Activated CD4-positive, alpha-beta T cell treated with anti-CD3 and anti-CD28 coated beads, Interleukin-2, amount 50 U/mL, for 48 hours (primary cell): ENCODE measurements around the gene SEC11A.
"Not testable (repeated sequence)": the region's sequence is repeated elsewhere in the genome, so short reads cannot be mapped to it uniquely, and the experiment has no call there.

Experiments
- DNase-seq, 2 experiments: peaks; one replicate each; pipeline ENCODE4 v3.0.0-alpha.2; 2020

The SEC11A gene

DNA sequence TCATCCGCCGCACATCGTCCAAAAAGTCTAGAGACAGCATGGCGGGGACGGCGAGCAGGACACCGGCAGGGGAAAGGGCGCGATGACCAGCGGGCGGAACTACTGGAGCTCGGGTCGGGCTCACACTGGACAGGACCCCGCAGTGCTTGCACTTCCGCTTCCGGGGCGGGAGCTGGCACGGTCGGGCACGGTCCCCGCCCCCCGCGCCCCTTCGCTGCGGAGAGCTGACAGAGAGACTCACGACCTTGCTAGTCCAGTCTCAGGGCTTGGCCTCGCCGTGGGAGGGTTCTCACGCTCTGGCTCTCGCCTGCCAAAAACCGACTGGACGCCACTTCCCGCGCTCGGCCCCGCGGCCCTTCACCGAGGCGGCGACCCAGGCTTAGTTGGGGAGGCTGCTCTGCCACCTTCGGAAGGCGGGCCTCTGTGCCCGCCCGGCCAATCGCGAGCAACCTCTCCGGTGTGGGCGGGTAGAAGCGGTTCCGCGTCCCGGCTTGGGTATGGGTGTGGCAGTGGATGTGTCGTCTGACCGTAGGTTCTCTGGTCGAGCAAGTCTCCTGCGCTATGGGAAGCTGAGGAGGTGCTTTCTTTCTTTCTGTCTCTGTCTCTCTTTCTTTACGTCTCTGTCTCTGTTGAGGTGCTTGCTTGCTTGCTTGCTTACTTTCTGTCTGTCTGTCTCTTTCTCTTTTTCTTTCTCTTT is at the start of gene SEC11A:
Gene SEC11A (minus strand): TSS at position 104 of the 697 bp plus-strand sequence. CDS start 64 bp downstream, at position 40.
- peak; percentile 91 to 94 for DNase-seq

DNA sequence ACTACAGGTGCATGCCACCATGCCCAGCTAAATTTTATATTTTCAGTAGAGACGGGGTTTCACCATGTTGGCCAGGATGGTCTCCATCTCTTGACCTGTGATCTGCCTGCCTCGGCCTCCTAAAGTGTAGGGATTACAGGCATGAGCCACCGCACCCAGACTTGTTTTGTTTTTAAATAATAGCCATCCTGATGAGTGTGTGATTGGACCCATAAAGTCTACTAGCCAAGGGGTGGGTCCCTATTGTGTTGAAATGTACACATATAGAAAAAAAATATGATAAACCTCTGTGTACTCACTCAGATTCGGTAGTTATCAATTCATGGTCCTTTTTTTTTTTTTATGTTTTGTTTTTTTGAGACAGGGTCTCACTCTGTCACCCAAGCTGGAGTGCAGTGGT is 49.7 kb upstream of the SEC11A start:
- no peak for DNase-seq

DNA sequence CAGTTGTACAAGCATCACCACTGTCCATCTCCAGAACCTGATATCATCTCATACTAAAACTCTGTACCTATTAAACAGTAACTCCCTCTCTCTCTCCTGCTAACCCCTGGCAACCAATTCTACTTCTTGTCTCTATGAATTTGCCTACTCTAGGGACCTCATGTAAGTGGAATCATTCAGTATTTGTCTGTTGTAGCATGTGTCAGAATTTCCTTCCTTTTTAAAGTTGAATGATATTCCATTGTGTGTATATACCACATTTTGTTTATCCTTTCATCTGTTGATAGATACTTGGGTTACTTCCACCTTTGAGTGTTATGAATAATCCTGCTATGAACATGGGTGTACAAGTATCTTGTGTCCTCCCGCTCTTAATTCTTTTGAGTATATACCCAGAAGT is 49.0 kb upstream of the SEC11A start:
- DNase-seq, result no peak

DNA sequence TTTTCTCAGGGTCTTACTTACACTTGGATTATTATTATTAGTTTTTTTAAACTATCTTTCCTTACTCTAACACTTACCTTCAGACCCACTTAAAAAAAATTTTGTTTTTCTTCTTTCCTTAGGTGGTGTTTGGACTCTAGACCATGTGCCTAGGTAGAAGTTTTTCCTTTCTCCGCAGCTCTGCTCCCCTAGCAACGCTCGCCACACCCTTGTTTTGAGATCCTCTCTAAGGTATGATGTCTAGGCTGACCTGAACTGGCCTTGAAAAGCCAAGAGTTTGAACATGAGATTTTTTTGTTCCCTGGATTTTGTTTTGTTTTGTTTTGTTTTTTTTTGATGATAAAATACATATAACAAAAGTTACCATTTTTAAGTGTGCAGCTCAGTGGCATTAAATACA is 48.6 kb upstream of the SEC11A start:
- no peak for DNase-seq

DNA sequence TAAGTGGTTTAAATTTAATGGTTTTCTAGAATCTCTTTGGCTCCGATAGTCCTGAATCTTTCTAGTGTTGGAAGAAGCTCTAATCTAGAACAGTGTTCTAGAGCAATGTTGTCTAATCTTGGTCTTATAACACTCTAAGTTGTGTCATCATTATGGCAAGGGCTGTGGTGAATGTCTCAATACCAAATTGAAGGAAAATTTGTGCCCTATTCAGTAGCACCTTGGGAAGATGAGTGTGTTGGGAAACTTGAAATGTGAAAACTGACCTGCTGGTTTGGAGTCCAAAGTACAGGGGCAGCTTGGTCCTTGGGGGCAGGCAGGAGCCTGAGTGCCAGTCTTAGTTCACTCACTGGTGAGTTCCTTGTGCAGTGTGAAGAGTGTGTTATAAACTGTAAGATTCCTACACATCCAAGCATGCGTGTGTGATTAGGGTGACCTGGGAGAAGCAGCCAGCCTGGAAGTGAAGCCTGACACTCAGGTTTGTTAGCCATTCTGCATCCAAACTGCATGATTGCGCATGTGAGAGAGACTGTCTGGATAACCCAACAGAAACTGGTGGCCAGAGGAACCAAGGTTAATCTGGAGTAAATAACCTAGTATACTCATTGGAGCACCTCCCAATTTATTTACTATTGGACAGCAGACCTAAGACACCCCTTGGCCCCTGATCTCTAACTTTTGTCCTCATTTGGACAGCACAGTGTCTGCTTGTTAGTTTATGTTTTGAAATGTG is 47.1 kb upstream of the SEC11A start:
- DNase-seq, result no peak

DNA sequence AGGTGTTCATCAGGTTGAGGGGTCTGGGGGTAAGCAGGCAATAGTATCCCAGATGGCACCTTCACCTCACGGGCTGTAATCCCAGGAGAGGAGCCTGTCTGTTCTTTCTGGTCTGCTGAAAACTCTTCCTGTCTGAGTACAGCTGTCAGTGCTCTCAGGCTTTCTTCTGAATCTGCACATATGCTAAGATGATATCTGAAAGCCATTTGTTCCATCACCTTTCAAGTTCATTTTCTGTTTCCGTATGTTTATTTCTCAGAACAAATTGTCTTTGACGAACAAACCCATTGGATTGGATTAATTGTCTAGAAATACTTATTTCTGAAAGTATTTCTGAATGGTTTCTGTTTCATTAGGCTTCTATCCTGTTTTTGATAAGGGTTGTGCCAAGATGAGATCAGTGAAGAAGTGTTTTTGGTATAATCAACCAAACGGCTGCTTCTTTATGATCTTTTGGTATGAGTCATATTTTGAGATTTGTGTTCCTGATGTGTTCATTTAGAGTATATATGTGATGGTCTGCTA is 45.7 kb upstream of the SEC11A start:
- DNase-seq, result no peak

DNA sequence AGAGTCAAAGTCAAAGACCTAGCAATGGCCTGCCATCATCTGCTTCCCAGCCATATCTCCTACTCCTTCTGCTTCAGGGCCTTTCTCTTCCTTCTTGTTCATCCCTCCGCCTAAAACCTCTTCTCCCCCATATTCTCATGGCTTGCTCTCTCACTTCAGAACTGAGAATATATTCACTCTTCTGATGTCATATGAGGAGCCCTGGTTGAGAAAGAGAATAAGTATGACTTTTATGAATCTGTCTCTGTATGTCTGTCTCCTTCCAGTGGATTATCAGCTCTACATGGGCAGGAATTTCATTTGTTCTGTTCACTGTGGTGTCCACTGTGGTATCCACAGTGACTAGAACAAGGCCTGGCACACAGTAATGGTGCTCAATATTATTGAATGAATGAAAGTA is 44.3 kb upstream of the SEC11A start:
- no peak for DNase-seq

DNA sequence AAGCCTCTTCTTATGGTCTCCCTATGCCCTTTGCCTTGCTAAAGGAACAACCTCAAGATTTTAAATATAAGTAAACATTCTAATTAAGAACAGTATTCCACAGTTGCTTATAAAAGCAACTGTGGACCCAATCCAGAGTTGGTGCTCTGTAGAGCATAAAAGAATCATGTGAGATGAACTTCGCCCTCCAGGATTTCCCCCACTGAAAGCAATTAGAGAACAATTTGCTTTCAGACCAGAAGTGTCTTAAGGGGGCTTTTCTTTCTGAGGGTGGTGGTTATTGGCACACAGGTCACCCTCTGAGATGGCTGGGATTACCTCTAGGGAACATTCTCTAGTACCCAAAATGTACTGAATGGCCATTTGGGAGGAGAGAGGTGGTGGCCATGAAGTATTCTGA is 43.1 kb upstream of the SEC11A start:
- DNase-seq, result no peak

DNA sequence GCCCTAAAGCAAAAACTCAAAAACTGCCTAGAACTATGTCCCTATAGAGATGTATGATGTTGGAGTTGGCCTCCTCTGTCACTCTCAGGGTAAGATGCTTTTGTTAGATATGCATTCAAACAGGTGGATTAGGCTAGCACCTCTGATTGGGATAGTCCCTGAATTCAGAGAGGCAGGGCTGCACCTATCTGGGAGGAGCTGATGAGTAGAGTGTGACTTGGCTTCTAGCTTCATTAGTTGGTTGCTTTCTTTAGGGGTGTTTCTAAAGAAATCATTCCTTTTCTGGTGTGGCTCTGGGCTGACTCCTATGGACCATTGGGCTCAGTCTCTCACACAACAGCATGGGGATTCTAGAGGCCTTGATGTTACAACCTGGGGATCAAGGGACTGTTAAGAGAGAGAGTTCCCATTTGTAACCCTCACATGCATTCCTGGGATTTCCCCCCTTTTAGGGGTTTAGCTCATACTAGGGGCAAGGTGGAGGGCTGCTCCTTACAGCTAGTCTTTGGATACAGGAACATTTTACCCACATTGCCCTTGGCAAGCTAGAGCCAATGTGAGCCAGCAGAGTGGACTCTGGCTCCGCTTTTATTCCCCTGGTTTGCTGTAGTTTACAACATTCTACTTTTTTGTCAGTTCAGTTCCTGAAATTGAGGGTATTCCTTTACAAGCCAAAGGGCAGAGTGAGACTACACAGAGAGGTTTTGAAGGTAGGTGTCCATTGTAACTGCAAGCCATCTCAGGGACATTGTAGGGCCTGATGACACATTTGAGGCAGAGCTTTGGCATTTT is 40.0 kb upstream of the SEC11A start:
- DNase-seq, result no peak

DNA sequence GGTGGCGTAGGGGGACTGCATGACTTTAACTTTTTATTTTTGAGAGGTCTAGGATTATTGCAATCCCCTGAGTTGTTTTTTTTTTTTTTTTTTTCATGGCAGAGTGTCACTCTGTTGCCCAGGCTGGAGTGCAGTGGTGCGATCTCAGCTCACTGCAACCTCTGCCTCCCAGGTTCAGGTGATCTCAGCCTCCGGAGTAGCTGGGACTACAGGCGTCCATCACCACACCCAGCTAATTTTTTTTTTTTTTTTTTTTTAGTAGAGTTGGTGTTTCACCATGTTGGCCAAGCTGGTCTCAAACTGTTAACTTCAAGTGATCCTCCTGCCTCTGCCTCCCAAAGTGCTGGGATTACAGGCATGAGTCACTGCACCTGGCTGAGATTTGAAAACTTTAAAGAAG is 39.0 kb upstream of the SEC11A start:
- DNase-seq, result not testable (repeated sequence)

DNA sequence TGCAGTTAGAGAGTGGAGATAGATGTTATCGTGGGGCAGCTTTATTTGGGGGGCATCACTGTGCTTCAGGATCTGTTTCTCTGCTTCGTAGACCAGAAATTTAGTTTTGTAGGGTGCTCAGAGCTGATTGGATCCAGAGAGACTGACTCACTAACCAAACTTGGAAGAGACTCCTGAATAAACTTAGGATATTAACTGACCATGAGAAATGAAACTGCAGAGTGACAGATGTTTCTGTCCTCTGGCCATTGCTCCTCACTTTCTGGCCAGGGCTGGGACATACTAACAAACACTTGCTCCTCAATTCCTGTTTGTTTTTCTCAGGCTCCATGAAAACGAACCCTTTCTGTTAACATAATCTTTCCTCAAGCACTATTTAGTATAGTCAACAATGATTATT is 36.8 kb upstream of the SEC11A start:
- no peak for DNase-seq

DNA sequence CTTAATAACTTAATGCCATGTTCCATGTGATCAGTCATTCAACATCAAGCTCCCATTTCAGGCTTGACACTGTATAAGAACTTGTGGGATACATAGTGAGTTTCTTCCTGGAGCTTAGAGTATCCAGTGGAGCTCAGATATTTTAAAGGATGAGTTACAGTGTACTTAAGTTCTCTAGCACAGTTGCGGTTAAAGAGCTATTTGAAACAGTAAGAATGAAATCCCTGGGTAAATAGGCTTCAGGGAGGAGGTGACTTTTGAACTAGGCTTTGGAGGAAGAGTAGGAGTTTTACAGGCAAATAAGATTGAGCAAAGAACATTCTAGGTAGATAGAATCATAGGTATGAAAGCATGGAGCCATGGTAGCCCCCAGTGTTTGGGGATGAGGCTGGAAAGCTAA is 36.3 kb upstream of the SEC11A start:
- DNase-seq, result no peak

DNA sequence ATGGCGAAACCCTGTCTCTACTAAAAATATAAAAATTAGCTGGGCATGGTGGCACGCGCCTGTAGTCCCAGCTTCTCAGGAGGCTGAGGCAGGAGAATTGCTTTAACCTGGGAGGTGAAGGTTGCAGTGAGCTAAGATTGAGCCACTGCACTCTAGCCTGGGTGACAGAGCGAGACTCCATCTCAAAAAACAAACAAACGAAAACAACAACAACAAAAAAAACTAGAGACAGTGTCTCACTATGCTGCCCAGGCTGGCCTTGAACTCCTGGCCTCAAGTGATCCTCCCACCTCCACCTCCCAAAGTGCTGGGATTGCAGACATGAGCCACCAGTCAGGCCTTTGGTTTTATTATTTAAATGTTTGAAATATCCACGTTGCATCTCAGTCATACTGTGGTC is 35.8 kb upstream of the SEC11A start:
- DNase-seq, result not testable (repeated sequence)

DNA sequence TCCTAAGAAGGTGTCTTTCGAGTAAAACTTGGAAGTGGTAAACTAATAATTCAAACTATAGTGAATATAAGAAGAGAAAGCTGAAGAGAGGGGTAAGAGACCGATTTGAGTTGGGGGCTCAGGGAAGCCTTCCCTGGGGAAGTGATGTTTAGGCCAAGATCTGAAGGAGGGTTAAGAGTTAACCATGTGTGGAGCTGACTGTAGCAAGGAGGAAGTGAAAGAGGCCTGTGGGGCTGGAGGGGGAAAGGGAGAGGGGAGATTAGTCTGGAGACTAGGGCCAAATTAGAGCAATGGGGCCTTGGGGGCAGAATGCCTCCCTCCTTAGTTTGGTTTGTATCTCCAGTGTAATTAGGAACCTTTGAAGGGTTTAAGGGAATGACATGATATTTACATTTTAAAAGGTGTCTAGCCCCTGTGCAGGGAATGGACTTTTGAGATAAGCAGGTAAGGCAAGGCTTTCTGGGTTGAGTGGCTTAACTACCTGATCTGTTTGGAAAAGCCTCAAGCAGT is 34.7 kb upstream of the SEC11A start:
- DNase-seq, result peak in 1 of 2 experiments; percentile 22

DNA sequence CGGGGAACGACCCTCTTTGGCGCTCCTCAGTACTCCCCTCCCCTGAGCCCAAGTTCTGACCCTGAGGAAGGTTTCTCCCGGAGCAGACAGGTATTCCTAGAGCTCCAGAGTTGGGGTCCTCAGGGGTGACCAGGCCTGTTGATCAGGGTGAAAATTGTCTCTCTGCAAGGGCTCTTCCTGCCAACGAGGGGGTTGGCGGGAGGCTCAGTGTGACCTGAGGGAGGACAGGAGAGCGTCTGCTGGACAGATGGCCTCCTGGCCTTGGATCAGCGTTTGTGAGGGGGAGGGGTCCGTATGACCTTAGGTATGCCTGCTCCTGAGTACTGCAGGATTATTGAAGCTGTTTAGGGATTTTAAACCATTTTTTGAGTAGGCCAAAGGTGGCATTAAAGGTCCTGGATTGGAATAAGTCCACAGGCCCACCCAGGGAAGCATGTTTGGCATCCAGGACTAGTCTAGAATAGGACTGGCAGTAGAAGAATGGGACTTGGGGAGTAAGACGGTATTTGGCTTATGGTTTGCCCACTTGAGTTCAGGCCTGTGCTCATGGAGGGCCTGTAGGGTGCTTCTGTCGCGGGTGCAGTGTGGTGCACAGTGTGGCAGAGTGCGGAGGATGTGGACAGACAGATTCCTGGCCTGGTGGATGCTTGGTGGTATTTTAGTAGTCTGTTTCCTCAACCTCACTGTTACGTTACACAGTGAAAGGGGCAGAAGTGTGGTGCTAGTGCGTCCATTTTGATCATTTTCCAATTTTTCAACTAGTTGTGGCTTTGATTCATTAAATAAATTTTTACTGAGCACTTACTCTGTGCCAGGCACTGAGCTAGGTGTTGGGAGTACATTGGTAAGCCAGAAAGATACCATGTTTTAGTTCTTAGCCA is 33.4 kb upstream of the SEC11A start:
- peak; percentile 56 to 63 for DNase-seq

DNA sequence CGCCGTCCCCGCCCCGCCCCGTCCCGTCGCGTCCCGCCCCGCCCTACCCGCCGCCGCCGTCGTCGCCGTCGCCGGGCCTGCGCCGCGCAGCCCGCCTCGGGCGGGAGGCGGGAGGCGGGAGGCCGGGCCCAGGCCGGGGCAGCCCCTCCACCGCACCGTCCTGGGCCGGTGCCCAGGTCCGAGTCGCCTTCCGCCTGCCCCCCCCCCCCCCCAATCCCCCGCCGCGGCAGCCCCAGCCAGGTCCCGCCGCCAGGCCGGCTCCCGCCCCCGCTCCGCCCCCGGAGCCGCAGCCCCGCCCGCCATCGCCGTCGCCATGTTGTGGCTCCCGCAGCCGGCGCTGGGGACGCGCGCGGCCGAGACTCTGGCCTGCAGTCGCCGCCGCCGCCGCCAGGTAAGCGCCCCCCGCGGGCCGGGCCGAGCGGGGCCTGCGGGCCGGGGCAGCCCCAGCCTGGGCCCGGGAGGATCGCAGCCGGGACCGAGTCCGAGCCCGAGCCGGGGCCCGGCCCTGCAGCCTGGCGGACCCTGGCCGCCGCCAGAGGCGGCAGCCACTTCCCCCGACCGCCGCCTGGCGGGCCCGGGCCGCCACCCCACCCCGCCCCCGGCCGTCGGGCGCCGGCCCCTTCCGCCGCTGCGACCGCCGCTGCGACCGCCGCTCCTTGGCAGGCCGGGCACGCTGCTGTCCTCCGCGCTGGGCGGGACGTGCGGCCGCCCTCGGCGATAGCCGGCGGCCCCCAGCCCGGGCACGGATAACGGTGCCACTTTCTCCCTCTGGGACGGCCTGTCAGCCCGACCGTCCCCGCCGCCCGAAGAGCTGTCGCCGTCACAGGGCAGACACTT is 32.6 kb upstream of the SEC11A start, which contains the start of gene ZNF592:
Gene ZNF592 (plus strand): TSS at position 319 of the 837 bp plus-strand sequence. CDS start 34,084 bp downstream, outside the sequence.
- DNase-seq, result peak; percentile 78 to 81

DNA sequence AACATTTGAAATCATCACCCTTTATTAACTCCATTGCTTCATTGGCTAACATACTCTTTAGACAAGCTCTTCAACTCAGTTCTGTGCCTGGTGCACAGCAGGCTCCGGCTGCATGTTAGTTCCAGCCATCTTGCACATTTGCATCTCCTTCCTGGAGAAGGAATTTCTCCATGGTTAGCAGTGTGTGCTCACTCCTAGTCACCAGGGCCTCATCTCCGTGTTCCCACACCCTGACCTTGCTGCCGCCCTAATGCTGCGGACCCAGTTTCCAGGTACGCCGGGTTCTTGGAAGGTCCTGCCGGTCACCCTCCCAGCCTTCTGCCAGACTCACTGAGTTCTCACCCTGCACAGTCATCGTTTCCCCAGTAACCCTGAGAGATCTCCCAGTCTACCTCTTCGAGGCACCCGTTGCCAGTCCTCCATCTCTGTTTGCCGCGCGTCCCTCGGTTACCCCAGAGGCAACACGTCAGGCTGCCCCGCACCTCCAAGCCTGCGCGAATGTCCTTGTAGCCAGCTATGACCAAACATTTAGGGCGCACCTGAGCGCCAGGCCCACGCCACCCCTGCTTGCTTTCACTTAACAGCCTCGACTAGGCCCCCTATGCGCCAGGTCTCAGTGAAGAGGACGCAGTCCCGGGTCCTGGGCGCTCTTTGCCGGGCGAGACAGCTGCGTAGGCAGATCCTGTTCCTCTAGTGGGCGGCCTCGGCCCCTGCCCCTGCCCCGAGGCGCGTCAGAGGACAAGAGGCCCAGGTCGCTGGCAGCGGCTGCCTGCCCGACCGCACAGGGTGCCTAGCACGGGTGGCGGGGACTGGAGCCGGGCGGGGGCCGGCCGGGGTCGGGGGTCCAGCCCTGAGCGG is 31.7 kb upstream of the SEC11A start:
- DNase-seq, result peak; percentile 68 to 77

DNA sequence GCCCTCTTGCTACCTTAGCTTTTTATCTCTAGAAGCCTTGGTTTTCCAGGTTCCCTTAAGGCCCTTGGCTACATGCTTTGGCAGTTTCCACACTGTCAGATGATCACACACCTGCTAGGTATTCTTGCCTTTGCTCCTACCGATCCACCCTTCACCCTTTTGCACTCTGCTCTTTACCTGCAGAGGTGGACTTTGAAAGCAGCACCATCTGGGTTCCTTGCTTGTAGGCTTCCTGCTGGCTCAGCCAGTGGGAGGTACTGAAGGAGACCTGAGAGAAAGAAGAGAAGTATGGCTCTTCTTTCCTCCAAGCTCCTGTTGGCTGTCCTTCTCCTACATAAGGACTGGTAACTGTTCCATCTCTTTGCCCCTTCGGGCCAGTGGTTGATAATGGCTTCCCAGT is 25.2 kb upstream of the SEC11A start:
- DNase-seq, result no peak

DNA sequence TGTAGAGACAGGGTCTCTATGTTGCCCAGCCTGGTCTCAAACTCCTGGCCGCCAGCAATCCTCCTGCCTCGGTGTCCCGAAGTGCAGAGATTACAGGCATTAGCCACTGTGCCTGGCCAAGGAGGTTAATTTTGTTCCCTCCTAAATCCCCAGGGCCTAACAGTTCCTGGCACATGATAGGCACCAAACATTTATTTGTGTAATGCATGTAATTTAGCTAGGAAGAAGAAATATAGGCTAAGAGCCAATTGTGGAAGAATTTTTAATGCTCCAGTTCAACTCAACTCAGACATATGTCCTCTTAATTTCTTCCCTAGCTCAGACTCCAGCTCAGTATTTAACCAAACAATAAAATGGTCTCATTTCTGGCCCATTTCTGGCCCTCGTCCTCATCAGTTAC is 24.8 kb upstream of the SEC11A start:
- no peak for DNase-seq

DNA sequence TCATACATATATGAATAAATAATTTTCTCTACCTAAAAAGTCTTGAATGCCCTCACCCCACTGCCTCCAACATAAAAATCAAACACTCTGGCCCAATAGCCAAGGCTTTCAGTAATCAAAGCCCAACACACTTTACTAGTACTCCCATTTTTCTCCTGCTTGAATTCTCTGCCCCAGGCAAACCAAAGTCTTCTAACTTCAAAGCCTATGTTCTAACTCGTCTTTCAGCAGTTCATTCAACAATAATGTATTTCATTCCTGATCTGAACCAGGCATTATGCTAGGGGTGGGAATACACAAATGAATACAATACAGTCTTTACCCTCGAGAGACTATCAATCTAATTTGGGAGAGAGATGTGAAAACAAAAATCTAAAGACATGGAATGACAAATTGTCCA is 21.1 kb upstream of the SEC11A start:
- DNase-seq, result no peak
